GM21528 (cell line): ENCODE results near the gene ASCC3.
"Not testable (repeated sequence)": the region's sequence is repeated elsewhere in the genome, so short reads cannot be mapped to it uniquely, and the experiment has no call there.

ENCODE experiments used
- ATAC-seq: cut with Tn5 transposase; IDR thresholded peaks from one replicate; pipeline ENCODE4 v1.9.1; 2021; ENCODE audit warnings: mild to moderate bottlenecking, moderate library complexity; ENCODE audit not compliant: unreplicated experiment, low FRiP score

Gene ASCC3

GRCh38 chr6:100673641-100674040 is 207.5 kb downstream of the ASCC3 start:
- no peak for ATAC-seq

GRCh38 chr6:100671740-100672139 is 209.4 kb downstream of the ASCC3 start:
- no peak for ATAC-seq

GRCh38 chr6:100670056-100670455 is 211.1 kb downstream of the ASCC3 start:
- no peak for ATAC-seq

- ATAC-seq = peak; percentile 99
These were observed 216.1 kb downstream of the ASCC3 start for GRCh38 chr6:100665041-100665380.

GRCh38 chr6:100664274-100665040 is 216.7 kb downstream of the ASCC3 start:
- ATAC-seq = peak; percentile 43

- no peak for ATAC-seq
These were observed 217.8 kb downstream of the ASCC3 start for GRCh38 chr6:100663219-100663863.

- no peak for ATAC-seq
These were observed 218.9 kb downstream of the ASCC3 start for GRCh38 chr6:100662264-100662663.

- no peak for ATAC-seq
These were observed 222.6 kb downstream of the ASCC3 start for GRCh38 chr6:100658486-100658885.

- ATAC-seq = no peak
These were observed 223.3 kb downstream of the ASCC3 start for GRCh38 chr6:100657678-100658330.

- ATAC-seq = not testable (repeated sequence)
These were observed 240.0 kb downstream of the ASCC3 start for GRCh38 chr6:100641147-100641546.

GRCh38 chr6:100633096-100633777 is 247.9 kb downstream of the ASCC3 start:
- no peak for ATAC-seq

GRCh38 chr6:100630536-100630935 is 250.6 kb downstream of the ASCC3 start:
- ATAC-seq = no peak

- no peak for ATAC-seq
These were observed 253.0 kb downstream of the ASCC3 start for GRCh38 chr6:100627911-100628758.

GRCh38 chr6:100626721-100627120 is 254.4 kb downstream of the ASCC3 start:
- ATAC-seq = no peak

GRCh38 chr6:100622907-100623692 is 258.0 kb downstream of the ASCC3 start:
- ATAC-seq = no peak

GRCh38 chr6:100620085-100620840 is 260.9 kb downstream of the ASCC3 start:
- ATAC-seq = no peak

- ATAC-seq = no peak
These were observed 262.8 kb downstream of the ASCC3 start for GRCh38 chr6:100618351-100618671.

- ATAC-seq = peak; percentile 75
These were observed 263.3 kb downstream of the ASCC3 start for GRCh38 chr6:100617633-100618350.
